ENCODE measurements around the gene NPPA.

DNA sequence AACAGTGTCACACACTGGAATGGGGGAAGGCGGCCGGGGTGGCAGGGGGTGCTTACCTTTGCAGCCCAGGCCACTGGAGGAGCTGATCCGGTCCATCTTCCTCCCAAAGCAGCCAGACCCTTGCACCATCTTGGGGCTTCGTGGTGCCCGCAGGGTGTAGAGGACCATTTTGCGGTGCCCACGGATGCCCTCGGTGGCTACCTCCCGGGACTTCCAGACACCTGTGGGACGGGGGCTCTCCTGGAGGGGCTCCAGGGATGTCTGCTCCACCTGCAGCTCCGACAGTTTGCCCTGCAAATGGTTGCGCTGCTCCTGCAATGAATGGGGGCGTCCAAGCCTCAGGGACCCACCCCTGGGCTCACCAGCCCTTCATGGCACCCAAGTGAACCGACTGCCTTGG, 10.6 kb upstream of the NPPA start:
- no peak for TF ChIP-seq POLR2A (IDR thresholded peaks at IDR 0.05)
- TF ChIP-seq, protein P1, sequence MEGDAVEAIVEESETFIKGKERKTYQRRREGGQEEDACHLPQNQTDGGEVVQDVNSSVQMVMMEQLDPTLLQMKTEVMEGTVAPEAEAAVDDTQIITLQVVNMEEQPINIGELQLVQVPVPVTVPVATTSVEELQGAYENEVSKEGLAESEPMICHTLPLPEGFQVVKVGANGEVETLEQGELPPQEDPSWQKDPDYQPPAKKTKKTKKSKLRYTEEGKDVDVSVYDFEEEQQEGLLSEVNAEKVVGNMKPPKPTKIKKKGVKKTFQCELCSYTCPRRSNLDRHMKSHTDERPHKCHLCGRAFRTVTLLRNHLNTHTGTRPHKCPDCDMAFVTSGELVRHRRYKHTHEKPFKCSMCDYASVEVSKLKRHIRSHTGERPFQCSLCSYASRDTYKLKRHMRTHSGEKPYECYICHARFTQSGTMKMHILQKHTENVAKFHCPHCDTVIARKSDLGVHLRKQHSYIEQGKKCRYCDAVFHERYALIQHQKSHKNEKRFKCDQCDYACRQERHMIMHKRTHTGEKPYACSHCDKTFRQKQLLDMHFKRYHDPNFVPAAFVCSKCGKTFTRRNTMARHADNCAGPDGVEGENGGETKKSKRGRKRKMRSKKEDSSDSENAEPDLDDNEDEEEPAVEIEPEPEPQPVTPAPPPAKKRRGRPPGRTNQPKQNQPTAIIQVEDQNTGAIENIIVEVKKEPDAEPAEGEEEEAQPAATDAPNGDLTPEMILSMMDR (IDR thresholded peaks at IDR 0.05), result no peak

All from suprapubic skin (tissue), 3 donors.